ENCODE data around the gene PIK3AP1.

- TF ChIP-seq, protein P1, sequence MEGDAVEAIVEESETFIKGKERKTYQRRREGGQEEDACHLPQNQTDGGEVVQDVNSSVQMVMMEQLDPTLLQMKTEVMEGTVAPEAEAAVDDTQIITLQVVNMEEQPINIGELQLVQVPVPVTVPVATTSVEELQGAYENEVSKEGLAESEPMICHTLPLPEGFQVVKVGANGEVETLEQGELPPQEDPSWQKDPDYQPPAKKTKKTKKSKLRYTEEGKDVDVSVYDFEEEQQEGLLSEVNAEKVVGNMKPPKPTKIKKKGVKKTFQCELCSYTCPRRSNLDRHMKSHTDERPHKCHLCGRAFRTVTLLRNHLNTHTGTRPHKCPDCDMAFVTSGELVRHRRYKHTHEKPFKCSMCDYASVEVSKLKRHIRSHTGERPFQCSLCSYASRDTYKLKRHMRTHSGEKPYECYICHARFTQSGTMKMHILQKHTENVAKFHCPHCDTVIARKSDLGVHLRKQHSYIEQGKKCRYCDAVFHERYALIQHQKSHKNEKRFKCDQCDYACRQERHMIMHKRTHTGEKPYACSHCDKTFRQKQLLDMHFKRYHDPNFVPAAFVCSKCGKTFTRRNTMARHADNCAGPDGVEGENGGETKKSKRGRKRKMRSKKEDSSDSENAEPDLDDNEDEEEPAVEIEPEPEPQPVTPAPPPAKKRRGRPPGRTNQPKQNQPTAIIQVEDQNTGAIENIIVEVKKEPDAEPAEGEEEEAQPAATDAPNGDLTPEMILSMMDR (conservative IDR thresholded peaks at IDR 0.05; ENCODE audit: low read depth, low read length) = no peak
- TF ChIP-seq EZH2 (IDR thresholded peaks at IDR 0.05; ENCODE audit: low read length, unreplicated experiment) (no peak), EZH2phosphoT487 (IDR thresholded peaks at IDR 0.05; ENCODE audit: borderline replicate concordance, low read length) (no peak)
Measured at GRCh38 chr10:96676272-96677112, 43.8 kb downstream of the PIK3AP1 start.

Data from PC-3 (cell line).